SU-DHL-6 (cell line): ENCODE results near the gene SMIM7.
"Not testable (repeated sequence)": the region's sequence is repeated elsewhere in the genome, so short reads cannot be mapped to it uniquely, and the experiment has no call there.

Source experiments
- EZH2phosphoT487 ChIP-seq: fragments of 200-600 bp; sonication (generic), shearing (Covaris generic); conservative IDR thresholded peaks from 2 replicates; pipeline ENCODE4 v1.6.1; 2018; ENCODE audit warnings: mild to moderate bottlenecking, antibody characterized with exemption, low read length, moderate library complexity, mixed read lengths
- TF ChIP-seq, protein P1 (sequence below): fragments of 200-600 bp; sonication (generic); IDR thresholded peaks from one replicate; pipeline ENCODE4 v1.5.1; 2017; ENCODE audit warnings: antibody characterized with exemption, mild to moderate bottlenecking, low read length, moderate library complexity; ENCODE audit not compliant: insufficient read depth, poor library complexity, severe bottlenecking

DNA sequence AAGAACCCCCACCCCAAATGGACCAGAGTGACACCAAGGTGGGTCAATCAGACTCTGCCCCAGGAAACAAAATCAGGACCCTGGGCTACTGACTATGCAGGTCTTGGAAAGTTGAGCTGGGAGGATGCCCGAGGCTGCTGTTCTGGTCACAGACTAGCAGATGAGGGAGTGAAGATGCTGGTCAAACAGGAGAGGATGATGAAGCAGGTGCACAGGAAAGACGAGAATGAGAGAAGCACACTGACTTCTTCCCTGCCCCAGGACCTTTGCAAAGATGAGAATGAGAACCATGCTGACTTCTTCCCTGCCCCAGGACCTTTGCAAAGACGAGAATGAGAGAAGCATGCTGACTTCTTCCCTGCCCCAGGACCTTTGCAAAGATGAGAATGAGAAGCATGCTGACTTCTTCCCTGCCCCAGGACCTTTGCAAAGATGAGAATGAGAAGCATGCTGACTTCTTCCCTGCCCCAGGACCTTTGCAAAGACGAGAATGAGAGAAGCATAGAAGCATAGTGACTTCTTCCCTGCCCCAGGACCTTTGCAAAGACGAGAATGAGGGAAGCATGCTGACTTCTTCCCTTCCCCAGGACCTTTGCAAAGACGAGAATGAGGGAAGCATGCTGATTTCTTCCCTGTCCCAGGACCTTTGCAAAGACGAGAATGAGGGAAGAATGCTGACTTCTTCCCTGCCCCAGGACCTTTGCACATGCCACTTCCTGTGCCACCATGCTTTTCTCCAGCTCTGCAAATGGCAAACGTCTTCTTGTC is 8.3 kb downstream of the SMIM7 start:
- TF ChIP-seq, protein P1, sequence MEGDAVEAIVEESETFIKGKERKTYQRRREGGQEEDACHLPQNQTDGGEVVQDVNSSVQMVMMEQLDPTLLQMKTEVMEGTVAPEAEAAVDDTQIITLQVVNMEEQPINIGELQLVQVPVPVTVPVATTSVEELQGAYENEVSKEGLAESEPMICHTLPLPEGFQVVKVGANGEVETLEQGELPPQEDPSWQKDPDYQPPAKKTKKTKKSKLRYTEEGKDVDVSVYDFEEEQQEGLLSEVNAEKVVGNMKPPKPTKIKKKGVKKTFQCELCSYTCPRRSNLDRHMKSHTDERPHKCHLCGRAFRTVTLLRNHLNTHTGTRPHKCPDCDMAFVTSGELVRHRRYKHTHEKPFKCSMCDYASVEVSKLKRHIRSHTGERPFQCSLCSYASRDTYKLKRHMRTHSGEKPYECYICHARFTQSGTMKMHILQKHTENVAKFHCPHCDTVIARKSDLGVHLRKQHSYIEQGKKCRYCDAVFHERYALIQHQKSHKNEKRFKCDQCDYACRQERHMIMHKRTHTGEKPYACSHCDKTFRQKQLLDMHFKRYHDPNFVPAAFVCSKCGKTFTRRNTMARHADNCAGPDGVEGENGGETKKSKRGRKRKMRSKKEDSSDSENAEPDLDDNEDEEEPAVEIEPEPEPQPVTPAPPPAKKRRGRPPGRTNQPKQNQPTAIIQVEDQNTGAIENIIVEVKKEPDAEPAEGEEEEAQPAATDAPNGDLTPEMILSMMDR, result not testable (repeated sequence)
- TF ChIP-seq EZH2phosphoT487, result not testable (repeated sequence)
